Glutamatergic neuron (in vitro differentiated cells): ENCODE results near the gene AJM1. TPM values are rescaled to one million over a fixed set of nuclear protein-coding genes. Genes with fewer than 3 reads are reported as not detected.
"Not testable (repeated sequence)": the region's sequence is repeated elsewhere in the genome, so short reads cannot be mapped to it uniquely, and the experiment has no call there.

Source experiments
- DNase-seq: peaks from one replicate; pipeline ENCODE4 v3.0.0; 2022
- H3K27ac Mint-ChIP-seq: one replicate; pipeline ENCODE4 v1.8.0; 2020; ENCODE audit warnings: mild to moderate bottlenecking, mixed read lengths, inconsistent platforms; ENCODE audit not compliant: unreplicated experiment
- H3K27me3 Mint-ChIP-seq: one replicate; pipeline ENCODE4 v1.8.0; 2020; ENCODE audit warnings: mild to moderate bottlenecking, moderate library complexity, mixed read lengths, inconsistent platforms; ENCODE audit not compliant: unreplicated experiment
- H3K36me3 Mint-ChIP-seq: one replicate; pipeline ENCODE4 v1.8.0; 2020; ENCODE audit warnings: mild to moderate bottlenecking, mixed read lengths, inconsistent platforms; ENCODE audit not compliant: unreplicated experiment
- H3K4me1 Mint-ChIP-seq: one replicate; pipeline ENCODE4 v1.8.0; 2020; ENCODE audit warnings: mild to moderate bottlenecking, low read depth, mixed read lengths, inconsistent platforms; ENCODE audit not compliant: unreplicated experiment
- H3K4me3 Mint-ChIP-seq: one replicate; pipeline ENCODE4 v1.8.0; 2020; ENCODE audit warnings: mild to moderate bottlenecking, mixed read lengths, inconsistent platforms; ENCODE audit not compliant: unreplicated experiment
- H3K9me3 Mint-ChIP-seq: one replicate; pipeline ENCODE4 v1.8.0; 2020; ENCODE audit warnings: mild to moderate bottlenecking, moderate library complexity, mixed read lengths, inconsistent platforms; ENCODE audit not compliant: unreplicated experiment
- total RNA-seq: library from RNA; stranded (reverse); fragmentation: NEBNext Ultra II Directional; extraction: Animal tissue kit (Norgen Biotek cat#: 25700); gene quantifications from one replicate; pipeline ENCODE4 v1.2.1, GENCODE V29; 2021; ENCODE audit not compliant: unreplicated experiment
- TF ChIP-seq, protein P1 (sequence below): fragments of 200-600 bp; sonication (generic); IDR thresholded peaks from one replicate; pipeline ENCODE4 v1.5.0; 2021; ENCODE audit not compliant: partially characterized antibody, unreplicated experiment

Gene AJM1
- total RNA-seq, 1 donor from 2014 or later = 15.3 TPM

DNA sequence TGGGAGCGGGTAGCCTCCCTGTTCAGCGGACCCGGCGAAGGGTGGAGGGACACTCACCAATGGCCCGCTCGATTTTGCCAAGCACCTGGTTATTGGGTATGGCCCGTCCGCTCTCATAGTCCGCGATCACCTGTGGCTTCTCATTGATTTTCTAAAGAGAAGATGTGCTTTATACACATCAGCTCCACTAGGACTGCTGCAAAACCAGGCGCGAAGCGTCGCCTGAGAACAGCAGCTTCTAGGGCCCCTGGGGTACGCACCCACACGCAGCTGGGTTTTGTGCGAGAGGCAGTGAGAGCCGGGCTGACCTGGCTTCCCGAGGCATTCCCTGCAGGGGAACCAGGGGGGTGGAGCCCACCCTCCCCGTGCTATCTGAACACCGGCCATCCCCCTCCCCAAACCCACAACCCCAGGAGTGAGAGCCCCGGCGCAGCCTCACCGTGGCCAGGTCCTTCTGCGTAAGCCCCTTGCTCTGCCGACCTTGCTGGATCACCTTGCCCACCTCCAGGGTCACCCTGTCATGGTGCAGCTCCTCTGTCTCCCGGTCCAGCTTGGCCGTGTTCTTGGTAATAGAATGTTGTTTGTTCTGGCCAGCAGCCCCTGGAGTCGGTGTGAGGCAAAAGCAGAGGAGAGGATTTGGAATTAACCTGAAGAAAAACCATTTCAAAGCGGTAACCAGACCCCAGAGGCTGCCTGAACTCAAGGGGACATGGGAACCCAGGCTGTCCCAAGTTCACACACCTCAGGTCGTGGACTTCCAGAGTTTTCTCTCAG lies 20.8 kb downstream of the AJM1 start:
- Mint-ChIP-seq H3K36me3 (peaks cover 5% of the 10 kb centered on the region), H3K27me3 (no peaks in the 10 kb centered on the region), H3K9me3 (peaks cover 9% of the 10 kb centered on the region), H3K4me3 (no peak overlapping the region), H3K4me1 (peaks cover 5% of the 10 kb centered on the region), H3K27ac (no peak overlapping the region)
- TF ChIP-seq, protein P1, sequence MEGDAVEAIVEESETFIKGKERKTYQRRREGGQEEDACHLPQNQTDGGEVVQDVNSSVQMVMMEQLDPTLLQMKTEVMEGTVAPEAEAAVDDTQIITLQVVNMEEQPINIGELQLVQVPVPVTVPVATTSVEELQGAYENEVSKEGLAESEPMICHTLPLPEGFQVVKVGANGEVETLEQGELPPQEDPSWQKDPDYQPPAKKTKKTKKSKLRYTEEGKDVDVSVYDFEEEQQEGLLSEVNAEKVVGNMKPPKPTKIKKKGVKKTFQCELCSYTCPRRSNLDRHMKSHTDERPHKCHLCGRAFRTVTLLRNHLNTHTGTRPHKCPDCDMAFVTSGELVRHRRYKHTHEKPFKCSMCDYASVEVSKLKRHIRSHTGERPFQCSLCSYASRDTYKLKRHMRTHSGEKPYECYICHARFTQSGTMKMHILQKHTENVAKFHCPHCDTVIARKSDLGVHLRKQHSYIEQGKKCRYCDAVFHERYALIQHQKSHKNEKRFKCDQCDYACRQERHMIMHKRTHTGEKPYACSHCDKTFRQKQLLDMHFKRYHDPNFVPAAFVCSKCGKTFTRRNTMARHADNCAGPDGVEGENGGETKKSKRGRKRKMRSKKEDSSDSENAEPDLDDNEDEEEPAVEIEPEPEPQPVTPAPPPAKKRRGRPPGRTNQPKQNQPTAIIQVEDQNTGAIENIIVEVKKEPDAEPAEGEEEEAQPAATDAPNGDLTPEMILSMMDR = no peak
- DNase-seq = no peak

DNA sequence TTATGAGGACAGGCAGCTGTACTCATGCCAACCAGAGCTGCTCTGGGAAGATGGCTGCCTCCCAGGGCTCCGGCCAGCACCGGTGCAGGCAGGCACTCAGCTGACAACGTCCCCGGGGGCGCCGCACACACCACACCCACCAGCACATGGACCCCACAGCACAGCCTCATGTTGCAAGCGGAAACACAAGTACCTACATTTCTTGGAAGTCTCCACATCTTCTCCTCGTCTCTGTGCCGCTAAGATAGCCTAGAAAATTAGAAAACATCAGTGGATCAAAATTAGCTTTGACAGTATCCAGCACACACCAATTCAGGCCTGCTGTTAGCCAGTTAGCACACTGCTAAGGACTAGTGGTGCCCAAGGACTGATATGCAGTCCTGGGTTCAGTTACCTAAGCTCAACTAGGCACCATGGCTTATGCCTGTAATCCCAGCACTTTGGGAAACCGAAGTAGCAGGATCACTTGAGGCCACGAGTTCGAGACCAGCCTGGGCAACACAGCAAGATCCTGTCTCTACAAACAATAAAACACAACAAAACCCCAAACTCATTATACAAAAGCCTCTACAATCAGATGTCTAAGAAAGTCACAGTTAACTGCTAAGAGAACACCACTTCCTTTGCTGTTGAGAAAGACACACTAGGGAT lies 21.5 kb downstream of the AJM1 start:
- peaks cover 5% of the 10 kb centered on the region for H3K4me1 Mint-ChIP-seq
- peak overlapping the region; percentile 63 for H3K4me3 Mint-ChIP-seq
- TF ChIP-seq, protein P1 = no peak
- H3K27me3 Mint-ChIP-seq = no peaks in the 10 kb centered on the region
- peaks cover 6% of the 10 kb centered on the region for H3K36me3 Mint-ChIP-seq
- H3K27ac Mint-ChIP-seq = peak overlapping the region; percentile 75
- no peak for DNase-seq
- H3K9me3 Mint-ChIP-seq = peaks cover 9% of the 10 kb centered on the region

DNA sequence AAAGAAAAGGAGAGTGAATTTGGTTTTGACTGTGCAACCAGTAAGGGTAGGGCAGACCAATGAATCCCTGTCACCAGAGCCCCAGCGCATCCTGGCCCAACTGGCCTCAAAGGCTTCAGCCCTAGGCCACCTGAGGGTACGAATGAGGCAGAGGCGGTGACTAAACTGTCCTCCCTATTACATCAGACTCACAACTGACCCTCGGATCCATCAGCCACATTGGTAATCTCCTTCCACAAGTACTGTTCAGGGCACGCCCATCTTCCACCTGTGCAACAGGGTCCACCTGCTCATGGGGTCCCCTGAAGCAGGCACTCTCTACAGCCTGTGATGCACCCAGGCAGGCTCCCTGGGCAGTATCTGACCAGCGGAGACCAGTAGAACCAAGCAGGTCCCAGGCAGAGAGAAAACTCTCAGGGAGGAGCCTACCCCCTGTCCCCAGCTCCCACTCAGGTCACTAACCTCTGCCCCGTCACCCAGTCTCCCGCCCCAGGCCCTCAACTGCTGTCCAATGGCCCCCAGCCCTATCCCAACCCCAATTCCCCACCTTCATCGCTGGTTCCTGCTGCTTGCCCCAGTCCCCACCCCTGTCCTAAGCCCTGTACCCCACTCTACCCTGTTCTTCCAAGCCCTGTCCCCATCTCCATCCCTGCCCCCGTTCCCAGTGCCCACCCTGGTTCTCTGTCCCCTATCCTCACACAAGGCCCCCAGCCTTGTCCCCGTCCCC lies 22.9 kb downstream of the AJM1 start:
- no peak for DNase-seq
- peak overlapping the region; percentile 89 for H3K4me3 Mint-ChIP-seq
- peaks cover 9% of the 10 kb centered on the region for H3K9me3 Mint-ChIP-seq
- peak overlapping the region; percentile 83 for H3K27ac Mint-ChIP-seq
- H3K27me3 Mint-ChIP-seq = no peaks in the 10 kb centered on the region
- H3K36me3 Mint-ChIP-seq = peaks cover 11% of the 10 kb centered on the region
- TF ChIP-seq, protein P1 = no peak
- peaks cover 5% of the 10 kb centered on the region for H3K4me1 Mint-ChIP-seq

DNA sequence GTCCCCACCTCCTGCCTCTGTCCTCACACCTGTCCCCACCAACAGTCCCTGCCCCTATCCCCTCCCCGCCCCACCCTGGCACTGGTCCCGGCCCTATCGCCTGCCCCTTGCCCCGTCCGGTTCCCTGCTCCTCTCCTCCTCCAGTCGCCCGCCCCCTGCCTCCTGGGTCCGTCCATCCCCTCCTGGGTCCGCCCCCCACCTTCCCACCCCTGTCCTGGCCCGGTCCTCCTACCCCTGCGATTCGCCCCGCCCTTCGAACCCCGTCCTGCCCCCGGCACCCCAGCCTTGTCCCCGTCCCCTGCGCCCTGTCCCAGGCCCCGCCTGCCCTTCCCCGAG lies 23.5 kb downstream of the AJM1 start:
- peak overlapping the region; percentile 89 for H3K4me3 Mint-ChIP-seq
- no peak for DNase-seq
- H3K36me3 Mint-ChIP-seq = peaks cover 11% of the 10 kb centered on the region
- H3K27ac Mint-ChIP-seq = peak overlapping the region; percentile 83
- no peaks in the 10 kb centered on the region for H3K27me3 Mint-ChIP-seq
- TF ChIP-seq, protein P1 = no peak
- peaks cover 8% of the 10 kb centered on the region for H3K9me3 Mint-ChIP-seq
- H3K4me1 Mint-ChIP-seq = peaks cover 3% of the 10 kb centered on the region

DNA sequence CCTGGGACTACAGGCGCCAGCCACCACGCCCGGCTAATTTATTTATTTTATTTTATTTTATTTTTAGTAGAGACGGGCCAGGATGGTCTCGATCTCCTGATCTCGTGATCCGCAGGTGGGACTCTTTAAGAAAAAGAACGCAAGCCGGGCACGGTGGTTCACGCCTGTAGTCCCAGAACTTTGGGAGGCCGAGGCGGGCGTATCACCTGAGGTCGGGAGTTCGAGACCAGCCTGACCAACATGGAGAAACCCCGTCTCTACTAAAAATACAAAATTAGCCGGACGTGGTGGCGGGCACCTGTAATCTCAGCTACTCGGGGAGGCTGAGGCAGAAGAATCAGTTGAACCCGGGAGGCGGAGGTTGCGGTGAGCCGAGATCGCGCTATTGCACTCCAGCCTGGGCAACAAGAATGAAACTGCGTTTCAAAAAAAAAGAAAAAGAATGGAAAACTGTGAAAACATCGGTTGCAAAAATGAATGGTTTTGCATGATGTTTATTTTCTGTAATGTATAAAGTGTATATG lies 24.7 kb downstream of the AJM1 start:
- H3K27ac Mint-ChIP-seq, H3K4me1 Mint-ChIP-seq, H3K4me3 Mint-ChIP-seq, H3K27me3 Mint-ChIP-seq, DNase-seq: not testable (repeated sequence)
- H3K36me3 Mint-ChIP-seq = peaks cover 11% of the 10 kb centered on the region
- peaks cover 11% of the 10 kb centered on the region for H3K9me3 Mint-ChIP-seq
